Prostate gland (tissue), 2 donors: ENCODE results near the gene CMKLR1.

Experiments used
- POLR2A ChIP-seq: fragments of 450-650 bp; IDR thresholded peaks from one replicate; pipeline ENCODE4 v1.6.1; 2016; ENCODE audit warnings: antibody characterized with exemption, mild to moderate bottlenecking
- POLR2AphosphoS5 ChIP-seq: sonication (generic); formaldehyde crosslinking; IDR thresholded peaks from one replicate; pipeline ENCODE4 v1.6.1; 2017; ENCODE audit warnings: antibody characterized with exemption
- TF ChIP-seq, protein P1 (sequence below), 4 experiments: fragments of 200-600 bp in 2 of 4; fragments of 450-650 bp in 2 of 4; sonication (generic) in 2 of 4; IDR thresholded peaks; 1 replicate in 3 of 4; 2 replicates in 1 of 4; pipeline ENCODE4 v1.5.1; 2016 to 2019; ENCODE audit warnings: antibody characterized with exemption in 4 of 4, mild to moderate bottlenecking in 2 of 4, moderate library complexity in 2 of 4

DNA sequence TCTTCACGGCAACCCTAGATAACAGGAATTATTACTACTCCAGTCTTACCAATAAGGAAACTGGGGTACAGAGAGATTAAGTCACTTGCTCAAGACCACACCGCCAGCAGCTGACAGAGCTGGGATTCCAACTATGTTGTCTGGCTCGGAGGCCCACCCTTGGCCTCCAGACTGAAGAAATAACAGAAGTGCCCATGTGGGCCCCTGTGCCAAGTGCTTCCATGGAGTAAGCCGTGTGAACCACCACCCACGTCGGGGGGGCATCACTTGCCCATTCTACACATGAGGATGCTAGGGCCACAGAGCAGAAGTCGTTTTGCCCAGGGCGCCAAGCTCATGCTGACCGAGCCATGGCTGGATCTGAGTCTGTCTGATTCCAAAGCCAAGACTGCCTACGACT is 926 bp upstream of the CMKLR1 start:
- TF ChIP-seq, protein P1, sequence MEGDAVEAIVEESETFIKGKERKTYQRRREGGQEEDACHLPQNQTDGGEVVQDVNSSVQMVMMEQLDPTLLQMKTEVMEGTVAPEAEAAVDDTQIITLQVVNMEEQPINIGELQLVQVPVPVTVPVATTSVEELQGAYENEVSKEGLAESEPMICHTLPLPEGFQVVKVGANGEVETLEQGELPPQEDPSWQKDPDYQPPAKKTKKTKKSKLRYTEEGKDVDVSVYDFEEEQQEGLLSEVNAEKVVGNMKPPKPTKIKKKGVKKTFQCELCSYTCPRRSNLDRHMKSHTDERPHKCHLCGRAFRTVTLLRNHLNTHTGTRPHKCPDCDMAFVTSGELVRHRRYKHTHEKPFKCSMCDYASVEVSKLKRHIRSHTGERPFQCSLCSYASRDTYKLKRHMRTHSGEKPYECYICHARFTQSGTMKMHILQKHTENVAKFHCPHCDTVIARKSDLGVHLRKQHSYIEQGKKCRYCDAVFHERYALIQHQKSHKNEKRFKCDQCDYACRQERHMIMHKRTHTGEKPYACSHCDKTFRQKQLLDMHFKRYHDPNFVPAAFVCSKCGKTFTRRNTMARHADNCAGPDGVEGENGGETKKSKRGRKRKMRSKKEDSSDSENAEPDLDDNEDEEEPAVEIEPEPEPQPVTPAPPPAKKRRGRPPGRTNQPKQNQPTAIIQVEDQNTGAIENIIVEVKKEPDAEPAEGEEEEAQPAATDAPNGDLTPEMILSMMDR (IDR thresholded peaks at IDR 0.05) = no peak
- TF ChIP-seq POLR2A (no peak), POLR2AphosphoS5 (no peak)
